ENCODE results near the gene POLR3B. TPM values are rescaled to one million over a fixed set of nuclear protein-coding genes. Genes with fewer than 3 reads are reported as not detected.

The POLR3B gene
- total RNA-seq, 2 donors from 2014 or later = 6.6 to 7.5 TPM

GRCh38 chr12:106498056-106498455, 140.5 kb downstream of the POLR3B start:
- DNase-seq = peak; percentile 36
- intact Hi-C loops (cut with DNase I) = no loop called here
- peak; percentile 47 to 72 for ATAC-seq

GRCh38 chr12:106499628-106500027, 142.1 kb downstream of the POLR3B start:
- intact Hi-C loops (cut with DNase I) = no loop called here
- DNase-seq (no peak), ATAC-seq (no peak)

GRCh38 chr12:106506691-106507090, 149.1 kb downstream of the POLR3B start:
- intact Hi-C loops (cut with DNase I) = no loop called here
- DNase-seq (no peak), ATAC-seq (no peak)

GRCh38 chr12:106508966-106509365, 151.4 kb downstream of the POLR3B start:
- intact Hi-C loops (cut with DNase I) = no loop called here
- ATAC-seq = no peak
- DNase-seq = no peak

GRCh38 chr12:106511365-106511764, 153.8 kb downstream of the POLR3B start:
- DNase-seq = no peak
- peak; percentile 49 to 61 for ATAC-seq
- intact Hi-C loops (cut with DNase I) = no loop called here

- intact Hi-C loops (cut with DNase I) = no loop called here
- DNase-seq (no peak), ATAC-seq (no peak)
These were observed 159.8 kb downstream of the POLR3B start for GRCh38 chr12:106517314-106517713.

- ATAC-seq = no peak
- no peak for DNase-seq
- intact Hi-C loops (cut with DNase I) = no loop called here
These were observed 162.1 kb downstream of the POLR3B start for GRCh38 chr12:106519607-106520021.

- intact Hi-C loops (cut with DNase I) = no loop called here
- DNase-seq = no peak
- no peak for ATAC-seq
These were observed 164.4 kb downstream of the POLR3B start for GRCh38 chr12:106521901-106522300.

- ATAC-seq = no peak
These were observed 165.2 kb downstream of the POLR3B start for GRCh38 chr12:106522708-106523107.

GRCh38 chr12:106527356-106527755, 169.8 kb downstream of the POLR3B start:
- intact Hi-C loops (cut with DNase I) = no loop called here
- DNase-seq (no peak), ATAC-seq (no peak)

More at GRCh38 chr12:106522708-106523107, 165.2 kb downstream of the POLR3B start:
- no peak for DNase-seq
- intact Hi-C loops (cut with DNase I) = no loop called here

- ATAC-seq = no peak
- intact Hi-C loops (cut with DNase I) = no loop called here
- no peak for DNase-seq
These were observed 183.7 kb downstream of the POLR3B start for GRCh38 chr12:106541201-106541600.

- ATAC-seq (no peak), DNase-seq (no peak)
- intact Hi-C loops (cut with DNase I) = no loop called here
These were observed 193.9 kb downstream of the POLR3B start for GRCh38 chr12:106551410-106551809.

- intact Hi-C loops (cut with DNase I) = no loop called here
- DNase-seq (no peak), ATAC-seq (no peak)
These were observed 194.7 kb downstream of the POLR3B start for GRCh38 chr12:106552228-106552627.

Other genes starting within 250 kb of the POLR3B start
- gene NUAK1, start 218.8 kb upstream of the POLR3B start, total RNA-seq = 10 to 100 TPM; 20.4 to 40.1 TPM
- 10 to 100 TPM; 36.2 to 56.4 TPM for gene CKAP4, start 109.7 kb upstream of the POLR3B start, total RNA-seq
- gene TCP11L2, start 55.0 kb upstream of the POLR3B start, total RNA-seq = 10 to 100 TPM; 41.5 to 52.5 TPM
- not detected for gene RFX4, start 225.3 kb downstream of the POLR3B start, total RNA-seq

Measured in left cardiac atrium (tissue), 4 donors.